Liver (tissue), 9 donors: Measurements from ENCODE around the gene HNRNPC. TPM values are rescaled to one million over a fixed set of nuclear protein-coding genes. Genes with fewer than 3 reads are reported as not detected.

Experiments
- DNase-seq: peaks from one replicate; pipeline ENCODE4 v3.0.0-alpha.2; 2017; ENCODE audit warnings: low spot score
- H3K27ac ChIP-seq, 2 donors: one replicate each; pipeline ENCODE4 v1.7.0; 2013; ENCODE audit warnings: inconsistent platforms in 2 of 2, low read length in 2 of 2, control low read depth in 1 of 2, low read depth in 1 of 2, mild to moderate bottlenecking in 1 of 2
- H3K27me3 ChIP-seq, 4 donors: one replicate each; pipeline versions ENCODE4 v1.6.1 to v1.7.0; 2013; ENCODE audit warnings: low read length in 3 of 4, inconsistent platforms in 1 of 4, mild to moderate bottlenecking in 1 of 4, moderate library complexity in 1 of 4; ENCODE audit not compliant: control insufficient read depth in 4 of 4, insufficient read depth in 4 of 4
- H3K36me3 ChIP-seq, 4 donors: one replicate each; pipeline versions ENCODE4 v1.6.1 to v1.7.0; 2013; ENCODE audit warnings: low read length in 3 of 4, mild to moderate bottlenecking in 3 of 4, low read depth in 1 of 4, moderate library complexity in 1 of 4; ENCODE audit not compliant: control insufficient read depth in 4 of 4, insufficient read depth in 3 of 4
- H3K4me1 ChIP-seq, 4 donors: one replicate each; pipeline versions ENCODE4 v1.6.1 to v1.7.0; 2013; ENCODE audit warnings: low read length in 3 of 4, mild to moderate bottlenecking in 3 of 4, moderate library complexity in 1 of 4; ENCODE audit not compliant: control insufficient read depth in 4 of 4, insufficient read depth in 4 of 4
- H3K4me3 ChIP-seq, 3 donors: one replicate each; pipeline versions ENCODE4 v1.6.1 to v1.7.0; 2013; ENCODE audit warnings: low read length in 3 of 3, control low read depth in 1 of 3, low read depth in 1 of 3, mild to moderate bottlenecking in 1 of 3
- H3K9ac ChIP-seq, 2 donors: one replicate each; pipeline ENCODE4 v1.7.0; 2013; ENCODE audit warnings: low read length in 2 of 2, mild to moderate bottlenecking in 2 of 2, moderate library complexity in 2 of 2, control low read depth in 1 of 2, low read depth in 1 of 2
- H3K9me3 ChIP-seq, 4 donors: one replicate each; pipeline versions ENCODE4 v1.6.1 to v1.7.0; 2013; ENCODE audit warnings: low read length in 3 of 4; ENCODE audit not compliant: control insufficient read depth in 4 of 4
- EGR1 ChIP-seq, 2 donors: IDR thresholded peaks; 2 replicates each; pipeline ENCODE4 v1.6.1; 2016 to 2018; ENCODE audit warnings: antibody characterized with exemption in 2 of 2, low read depth in 2 of 2
- FOXA1 ChIP-seq: IDR thresholded peaks from 2 replicates; pipeline ENCODE4 v1.6.1; 2016; ENCODE audit warnings: antibody characterized with exemption
- FOXA2 ChIP-seq: IDR thresholded peaks from 2 replicates; pipeline ENCODE4 v1.6.1; 2016; ENCODE audit warnings: antibody characterized with exemption
- GABPA ChIP-seq, 2 donors: IDR thresholded peaks in 1 of 2; conservative IDR thresholded peaks in 1 of 2; 2 replicates each; pipeline ENCODE4 v1.6.1; 2016; ENCODE audit warnings: antibody characterized with exemption in 2 of 2, mild to moderate bottlenecking in 1 of 2, moderate library complexity in 1 of 2
- HNF4A ChIP-seq, 2 donors: conservative IDR thresholded peaks; 2 replicates each; pipeline ENCODE4 v1.6.1; 2016; ENCODE audit warnings: antibody characterized with exemption in 2 of 2, mild to moderate bottlenecking in 2 of 2
- HNF4G ChIP-seq: IDR thresholded peaks from 2 replicates; pipeline ENCODE4 v1.6.1; 2016; ENCODE audit warnings: antibody characterized with exemption
- JUND ChIP-seq, 2 donors: IDR thresholded peaks; 2 replicates each; pipeline ENCODE4 v1.6.1; 2016; ENCODE audit warnings: antibody characterized with exemption in 2 of 2
- NR2F2 ChIP-seq: IDR thresholded peaks from 2 replicates; pipeline ENCODE4 v1.6.1; 2016; ENCODE audit warnings: antibody characterized with exemption
- RAD21 ChIP-seq, 2 donors: IDR thresholded peaks; 2 replicates each; pipeline ENCODE4 v1.6.1; 2016; ENCODE audit warnings: antibody characterized with exemption in 2 of 2, mild to moderate bottlenecking in 2 of 2
- RXRA ChIP-seq, 2 donors: IDR thresholded peaks; 2 replicates each; pipeline ENCODE4 v1.6.1; 2017 to 2018; ENCODE audit warnings: antibody characterized with exemption in 2 of 2, mild to moderate bottlenecking in 1 of 2
- SP1 ChIP-seq: IDR thresholded peaks from 2 replicates; pipeline ENCODE4 v1.6.1; 2018; ENCODE audit warnings: antibody characterized with exemption, mild to moderate bottlenecking
- TAF1 ChIP-seq: conservative IDR thresholded peaks from 2 replicates; pipeline ENCODE4 v1.6.1; 2016; ENCODE audit warnings: antibody characterized with exemption, mild to moderate bottlenecking
- YY1 ChIP-seq: IDR thresholded peaks from 2 replicates; pipeline ENCODE4 v1.6.1; 2016; ENCODE audit warnings: antibody characterized with exemption, mild to moderate bottlenecking
- WGBS: extraction: QIAGEN DNeasy Blood & Tissue Kit; methylation state at CpG from one replicate; pipeline ENCODE4 v1.1.7; 2013; 5-methylcytosine and 5-hydroxymethylcytosine counted together
- polyA plus RNA-seq, 2 donors: library from polyadenylated mRNA; stranded (reverse) in 1 of 2; unstranded in 1 of 2; fragments of 200-250 nt in 1 of 2; fragments of >200 nt in 1 of 2; fragmentation: Nextera tagmentation in 1 of 2; extraction: Ambion mirVana in 1 of 2; gene quantifications; one replicate each; pipeline versions ENCODE4 v1.2.1 to v1.2.3, GENCODE V29; 2013 to 2015
- total RNA-seq, 2 donors: library from RNA; depleted of rRNA; stranded (reverse); fragments of >200 nt; gene quantifications; one replicate each; pipeline ENCODE4 v1.2.3, GENCODE V29; 2014
- TF ChIP-seq, protein P1 (sequence below): IDR thresholded peaks from 2 replicates; pipeline ENCODE4 v1.6.1; 2016; ENCODE audit warnings: antibody characterized with exemption
- TF ChIP-seq, protein P2 (sequence below): IDR thresholded peaks from 2 replicates; pipeline ENCODE4 v1.6.1; 2016; ENCODE audit warnings: antibody characterized with exemption, mild to moderate bottlenecking
- TF ChIP-seq, protein P3 (sequence below): fragments of 150-350 bp; IDR thresholded peaks from 2 replicates; pipeline ENCODE4 v1.5.1; 2017; ENCODE audit warnings: improper control_type of control experiment, low read depth, low read length; ENCODE audit not compliant: missing input control
- TF ChIP-seq, protein P4 (sequence below): IDR thresholded peaks from 2 replicates; pipeline ENCODE4 v1.6.1; 2016; ENCODE audit warnings: antibody characterized with exemption
- TF ChIP-seq, protein P5 (sequence below): IDR thresholded peaks from 2 replicates; pipeline ENCODE4 v1.6.1; 2016; ENCODE audit warnings: antibody characterized with exemption
- donor health status: healthy.
- donor health status: healthy.
- donor health status: healthy.
- donor health status: healthy.
- donor health status: healthy.

HNRNPC gene
- total and polyA plus RNA-seq, 4 donors: 119 to 384 (median 270) TPM

DNA sequence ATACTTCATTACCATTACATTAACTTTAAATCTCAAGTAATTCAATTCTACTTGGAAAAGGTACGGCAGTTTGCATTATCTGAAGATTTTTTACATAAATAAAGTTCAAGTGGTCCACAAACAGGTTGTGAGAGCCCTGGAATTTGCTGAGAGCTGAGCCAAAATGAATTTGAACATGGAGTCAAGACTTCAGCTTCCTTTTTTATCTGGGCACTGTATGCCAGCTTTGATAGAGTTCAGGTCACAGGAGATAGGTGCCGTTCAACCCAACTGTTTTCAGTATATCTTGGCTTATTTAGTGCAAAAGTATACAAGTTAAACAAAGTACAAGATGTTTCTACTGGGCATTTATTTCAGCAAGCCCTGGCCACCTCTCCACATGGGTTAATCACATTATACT lies 28.8 kb downstream of the HNRNPC start:
- no peak for DNase-seq
- TF ChIP-seq, protein P1, sequence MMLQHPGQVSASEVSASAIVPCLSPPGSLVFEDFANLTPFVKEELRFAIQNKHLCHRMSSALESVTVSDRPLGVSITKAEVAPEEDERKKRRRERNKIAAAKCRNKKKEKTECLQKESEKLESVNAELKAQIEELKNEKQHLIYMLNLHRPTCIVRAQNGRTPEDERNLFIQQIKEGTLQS: no peak
- TF ChIP-seq JUND (IDR thresholded peaks at IDR 0.05): no peak
- TF ChIP-seq HNF4G: no peak
- TF ChIP-seq, protein P2, sequence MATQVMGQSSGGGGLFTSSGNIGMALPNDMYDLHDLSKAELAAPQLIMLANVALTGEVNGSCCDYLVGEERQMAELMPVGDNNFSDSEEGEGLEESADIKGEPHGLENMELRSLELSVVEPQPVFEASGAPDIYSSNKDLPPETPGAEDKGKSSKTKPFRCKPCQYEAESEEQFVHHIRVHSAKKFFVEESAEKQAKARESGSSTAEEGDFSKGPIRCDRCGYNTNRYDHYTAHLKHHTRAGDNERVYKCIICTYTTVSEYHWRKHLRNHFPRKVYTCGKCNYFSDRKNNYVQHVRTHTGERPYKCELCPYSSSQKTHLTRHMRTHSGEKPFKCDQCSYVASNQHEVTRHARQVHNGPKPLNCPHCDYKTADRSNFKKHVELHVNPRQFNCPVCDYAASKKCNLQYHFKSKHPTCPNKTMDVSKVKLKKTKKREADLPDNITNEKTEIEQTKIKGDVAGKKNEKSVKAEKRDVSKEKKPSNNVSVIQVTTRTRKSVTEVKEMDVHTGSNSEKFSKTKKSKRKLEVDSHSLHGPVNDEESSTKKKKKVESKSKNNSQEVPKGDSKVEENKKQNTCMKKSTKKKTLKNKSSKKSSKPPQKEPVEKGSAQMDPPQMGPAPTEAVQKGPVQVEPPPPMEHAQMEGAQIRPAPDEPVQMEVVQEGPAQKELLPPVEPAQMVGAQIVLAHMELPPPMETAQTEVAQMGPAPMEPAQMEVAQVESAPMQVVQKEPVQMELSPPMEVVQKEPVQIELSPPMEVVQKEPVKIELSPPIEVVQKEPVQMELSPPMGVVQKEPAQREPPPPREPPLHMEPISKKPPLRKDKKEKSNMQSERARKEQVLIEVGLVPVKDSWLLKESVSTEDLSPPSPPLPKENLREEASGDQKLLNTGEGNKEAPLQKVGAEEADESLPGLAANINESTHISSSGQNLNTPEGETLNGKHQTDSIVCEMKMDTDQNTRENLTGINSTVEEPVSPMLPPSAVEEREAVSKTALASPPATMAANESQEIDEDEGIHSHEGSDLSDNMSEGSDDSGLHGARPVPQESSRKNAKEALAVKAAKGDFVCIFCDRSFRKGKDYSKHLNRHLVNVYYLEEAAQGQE: no peak
- TF ChIP-seq EGR1 (IDR thresholded peaks at IDR 0.05; ENCODE audit: low read depth in 2 of 2): no peak
- TF ChIP-seq HNF4A (conservative IDR thresholded peaks at IDR 0.05): no peak
- TF ChIP-seq FOXA1: no peak
- TF ChIP-seq RAD21 (IDR thresholded peaks at IDR 0.05): no peak
- TF ChIP-seq, protein P3, sequence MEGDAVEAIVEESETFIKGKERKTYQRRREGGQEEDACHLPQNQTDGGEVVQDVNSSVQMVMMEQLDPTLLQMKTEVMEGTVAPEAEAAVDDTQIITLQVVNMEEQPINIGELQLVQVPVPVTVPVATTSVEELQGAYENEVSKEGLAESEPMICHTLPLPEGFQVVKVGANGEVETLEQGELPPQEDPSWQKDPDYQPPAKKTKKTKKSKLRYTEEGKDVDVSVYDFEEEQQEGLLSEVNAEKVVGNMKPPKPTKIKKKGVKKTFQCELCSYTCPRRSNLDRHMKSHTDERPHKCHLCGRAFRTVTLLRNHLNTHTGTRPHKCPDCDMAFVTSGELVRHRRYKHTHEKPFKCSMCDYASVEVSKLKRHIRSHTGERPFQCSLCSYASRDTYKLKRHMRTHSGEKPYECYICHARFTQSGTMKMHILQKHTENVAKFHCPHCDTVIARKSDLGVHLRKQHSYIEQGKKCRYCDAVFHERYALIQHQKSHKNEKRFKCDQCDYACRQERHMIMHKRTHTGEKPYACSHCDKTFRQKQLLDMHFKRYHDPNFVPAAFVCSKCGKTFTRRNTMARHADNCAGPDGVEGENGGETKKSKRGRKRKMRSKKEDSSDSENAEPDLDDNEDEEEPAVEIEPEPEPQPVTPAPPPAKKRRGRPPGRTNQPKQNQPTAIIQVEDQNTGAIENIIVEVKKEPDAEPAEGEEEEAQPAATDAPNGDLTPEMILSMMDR: no peak
- TF ChIP-seq, protein P4, sequence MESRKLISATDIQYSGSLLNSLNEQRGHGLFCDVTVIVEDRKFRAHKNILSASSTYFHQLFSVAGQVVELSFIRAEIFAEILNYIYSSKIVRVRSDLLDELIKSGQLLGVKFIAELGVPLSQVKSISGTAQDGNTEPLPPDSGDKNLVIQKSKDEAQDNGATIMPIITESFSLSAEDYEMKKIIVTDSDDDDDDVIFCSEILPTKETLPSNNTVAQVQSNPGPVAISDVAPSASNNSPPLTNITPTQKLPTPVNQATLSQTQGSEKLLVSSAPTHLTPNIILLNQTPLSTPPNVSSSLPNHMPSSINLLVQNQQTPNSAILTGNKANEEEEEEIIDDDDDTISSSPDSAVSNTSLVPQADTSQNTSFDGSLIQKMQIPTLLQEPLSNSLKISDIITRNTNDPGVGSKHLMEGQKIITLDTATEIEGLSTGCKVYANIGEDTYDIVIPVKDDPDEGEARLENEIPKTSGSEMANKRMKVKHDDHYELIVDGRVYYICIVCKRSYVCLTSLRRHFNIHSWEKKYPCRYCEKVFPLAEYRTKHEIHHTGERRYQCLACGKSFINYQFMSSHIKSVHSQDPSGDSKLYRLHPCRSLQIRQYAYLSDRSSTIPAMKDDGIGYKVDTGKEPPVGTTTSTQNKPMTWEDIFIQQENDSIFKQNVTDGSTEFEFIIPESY: no peak
- no peak for TF ChIP-seq FOXA2
- no peak for TF ChIP-seq YY1
- TF ChIP-seq TAF1: no peak
- no peak for TF ChIP-seq GABPA (IDR thresholded peaks at IDR 0.05 in 1 of 2, conservative IDR thresholded peaks at IDR 0.05 in 1 of 2)
- no peak for TF ChIP-seq NR2F2
- TF ChIP-seq, protein P5, sequence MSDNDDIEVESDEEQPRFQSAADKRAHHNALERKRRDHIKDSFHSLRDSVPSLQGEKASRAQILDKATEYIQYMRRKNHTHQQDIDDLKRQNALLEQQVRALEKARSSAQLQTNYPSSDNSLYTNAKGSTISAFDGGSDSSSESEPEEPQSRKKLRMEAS: no peak
- no peak for TF ChIP-seq SP1
- TF ChIP-seq RXRA (IDR thresholded peaks at IDR 0.05): no peak
- Histone ChIP-seq H3K4me1 (peaks cover 3 to 30% (median 13%) of the 10 kb centered on the region in 4 donors), H3K27me3 (no peaks in the 10 kb centered on the region), H3K36me3 (peaks cover 4 to 29% (median 20%) of the 10 kb centered on the region in 4 donors), H3K9ac (no peak overlapping the region), H3K27ac (no peak overlapping the region), H3K4me3 (no peak overlapping the region), H3K9me3 (no peaks in the 10 kb centered on the region)
- 56% methylated on average over 2 of the region's 2 CpGs for WGBS
